Measurements from ENCODE around the gene TAPBP. TPM values are rescaled to one million over a fixed set of nuclear protein-coding genes. Genes with fewer than 3 reads are reported as not detected.
A peak's percentile ranks its signal among the peaks of the same experiment; 100 is the strongest.

TAPBP gene
- polyA plus RNA-seq, 2 of the 4 experiments (the other 2 are of a cell fraction): 16.8 to 37.5 TPM

- 85% methylated on average over 3 of the region's 6 CpGs for WGBS (ENCODE audit: missing lambda C conversion rate)
- POLR2A ChIA-PET: interaction anchor here (1.1 kb wide), 1 partner anchor 9 kb away, joined by 3 read pairs; the partner anchor contains the start of genes RPS18 and VPS52
- TF ChIP-seq NR3C1 (IDR thresholded peaks at IDR 0.05) (no peak), POLR2A (IDR thresholded peaks at IDR 0.05; ENCODE audit: low read length) (no peak), HMGXB4 (CRISPR knock-in tag; IDR thresholded peaks at IDR 0.05; ENCODE audit: borderline replicate concordance) (no peak), HDAC2 (IDR thresholded peaks at IDR 0.05) (no peak), JUNB (IDR thresholded peaks at IDR 0.05) (no peak), EHF (CRISPR knock-in tag; IDR thresholded peaks at IDR 0.05) (no peak), HOXB13 (CRISPR knock-in tag; IDR thresholded peaks at IDR 0.05; ENCODE audit: low read depth) (no peak), NFE2L2 (conservative IDR thresholded peaks at IDR 0.05; ENCODE audit: low read length) (no peak), RFX5 (IDR thresholded peaks at IDR 0.05) (no peak), ZNF302 (CRISPR knock-in tag; IDR thresholded peaks at IDR 0.05) (no peak), ATOH8 (CRISPR knock-in tag; IDR thresholded peaks at IDR 0.05; ENCODE audit: low read depth) (no peak), CBX2 (IDR thresholded peaks at IDR 0.05; ENCODE audit: borderline replicate concordance, low read depth) (no peak), ESRRA (IDR thresholded peaks at IDR 0.05; ENCODE audit: borderline replicate concordance, low read length) (no peak), FOXS1 (CRISPR knock-in tag; IDR thresholded peaks at IDR 0.05) (no peak), RAD21 (conservative IDR thresholded peaks at IDR 0.05 in 1 of 2, IDR thresholded peaks at IDR 0.05 in 1 of 2) (no peak), MYC (IDR thresholded peaks at IDR 0.05; ENCODE audit: borderline replicate concordance, low read length) (no peak), POLR2AphosphoS2 (conservative IDR thresholded peaks at IDR 0.05; ENCODE audit: low read length) (no peak), JUN (IDR thresholded peaks at IDR 0.05) (no peak), RNF2 (IDR thresholded peaks at IDR 0.05; ENCODE audit: borderline replicate concordance, low read depth) (no peak)
These were observed 33.3 kb downstream of the TAPBP start for GRCh38 chr6:33280539-33280938.

GRCh38 chr6:33279971-33280511 lies 33.8 kb downstream of the TAPBP start:
- FAIRE-seq (no peak), DNase-seq (ENCODE audit: low read depth in 1 of 2, low spot score in 1 of 2) (peak; percentile 85), ATAC-seq (peak; percentile 75 to 83)
- POLR2A ChIA-PET: no interaction called here
- Histone ChIP-seq H3K9me3 (no peaks in the 10 kb centered on the region), H3K4me3 (no peak overlapping the region), H3K27ac (peak overlapping the region in 1 of 2 experiments; percentile 48; a peak in 2 of 6 replicates), H3K4me1 (peaks cover 23% of the 10 kb centered on the region), H3K4me2 (no peak overlapping the region)
- CTCF ChIA-PET: interaction anchor here (0.8 to 5.7 kb wide), 8 partner anchors 8 to 565 kb away, joined by 3 to 44 read pairs (median 8); partner anchors contain the start of genes PFDN6, RGL2, RPS18 and VPS52
- WGBS (ENCODE audit: missing lambda C conversion rate): 25% methylated on average over 2 of the region's 5 CpGs
- TF ChIP-seq CEBPB (IDR thresholded peaks at IDR 0.05) (no peak), MAZ (IDR thresholded peaks at IDR 0.05; ENCODE audit: borderline replicate concordance, low read depth, low read length) (0 out of 2 replicates have a peak, but pooled peaks have one; percentile 24), GATA3 (IDR thresholded peaks at IDR 0.05; ENCODE audit: borderline replicate concordance) (no peak), HDAC2 (IDR thresholded peaks at IDR 0.05) (no peak), POLR2AphosphoS2 (conservative IDR thresholded peaks at IDR 0.05; ENCODE audit: low read length) (no peak), ESRRA (IDR thresholded peaks at IDR 0.05; ENCODE audit: borderline replicate concordance, low read length) (0 out of 2 replicates have a peak, but pooled peaks have one; percentile 48), CTCF (IDR thresholded peaks at IDR 0.05) (peak; percentile 59), RAD21 (conservative IDR thresholded peaks at IDR 0.05 in 1 of 2, IDR thresholded peaks at IDR 0.05 in 1 of 2) (peak; percentile 55 to 64; a peak in 4 of 5 replicates), RNF2 (IDR thresholded peaks at IDR 0.05; ENCODE audit: borderline replicate concordance, low read depth) (no peak), HOXB13 (CRISPR knock-in tag; IDR thresholded peaks at IDR 0.05; ENCODE audit: low read depth) (no peak), MYC (IDR thresholded peaks at IDR 0.05; ENCODE audit: borderline replicate concordance, low read length) (peak; percentile 35; the same call in 1 of the 2 replicates), JUN (IDR thresholded peaks at IDR 0.05) (no peak), ATOH8 (CRISPR knock-in tag; IDR thresholded peaks at IDR 0.05; ENCODE audit: low read depth) (no peak), SMC3 (IDR thresholded peaks at IDR 0.05) (peak; percentile 47; the same call in 1 of the 3 replicates), HEYL (CRISPR knock-in tag; IDR thresholded peaks at IDR 0.05) (no peak), HMGXB4 (CRISPR knock-in tag; IDR thresholded peaks at IDR 0.05; ENCODE audit: borderline replicate concordance) (no peak), CHD2 (IDR thresholded peaks at IDR 0.05; ENCODE audit: low read length, partially characterized antibody) (no peak), HES2 (IDR thresholded peaks at IDR 0.05) (no peak), EHMT2 (IDR thresholded peaks at IDR 0.05; ENCODE audit: low read depth) (no peak)

More at GRCh38 chr6:33280539-33280938, 33.3 kb downstream of the TAPBP start:
- DNase-seq (ENCODE audit: low read depth in 1 of 2, low spot score in 1 of 2) (no peak), FAIRE-seq (no peak), ATAC-seq (no peak)
- H3K4me3 ChIP-seq: no peak overlapping the region
- peak overlapping the region in 1 of 2 experiments; percentile 48; a peak in 2 of 6 replicates for H3K27ac ChIP-seq
- no peak overlapping the region for H3K4me2 ChIP-seq
- peaks cover 18% of the 10 kb centered on the region for H3K4me1 ChIP-seq
- CTCF ChIA-PET: interaction anchor here (0.7 to 5.7 kb wide), 6 partner anchors 8 to 144 kb away, joined by 3 to 44 read pairs (median 5); partner anchors contain the start of genes PFDN6, RPS18, VPS52 and WDR46
- H3K9me3 ChIP-seq: no peaks in the 10 kb centered on the region
